Measurements from ENCODE around the gene ARHGAP1.

Gene ARHGAP1

DNA sequence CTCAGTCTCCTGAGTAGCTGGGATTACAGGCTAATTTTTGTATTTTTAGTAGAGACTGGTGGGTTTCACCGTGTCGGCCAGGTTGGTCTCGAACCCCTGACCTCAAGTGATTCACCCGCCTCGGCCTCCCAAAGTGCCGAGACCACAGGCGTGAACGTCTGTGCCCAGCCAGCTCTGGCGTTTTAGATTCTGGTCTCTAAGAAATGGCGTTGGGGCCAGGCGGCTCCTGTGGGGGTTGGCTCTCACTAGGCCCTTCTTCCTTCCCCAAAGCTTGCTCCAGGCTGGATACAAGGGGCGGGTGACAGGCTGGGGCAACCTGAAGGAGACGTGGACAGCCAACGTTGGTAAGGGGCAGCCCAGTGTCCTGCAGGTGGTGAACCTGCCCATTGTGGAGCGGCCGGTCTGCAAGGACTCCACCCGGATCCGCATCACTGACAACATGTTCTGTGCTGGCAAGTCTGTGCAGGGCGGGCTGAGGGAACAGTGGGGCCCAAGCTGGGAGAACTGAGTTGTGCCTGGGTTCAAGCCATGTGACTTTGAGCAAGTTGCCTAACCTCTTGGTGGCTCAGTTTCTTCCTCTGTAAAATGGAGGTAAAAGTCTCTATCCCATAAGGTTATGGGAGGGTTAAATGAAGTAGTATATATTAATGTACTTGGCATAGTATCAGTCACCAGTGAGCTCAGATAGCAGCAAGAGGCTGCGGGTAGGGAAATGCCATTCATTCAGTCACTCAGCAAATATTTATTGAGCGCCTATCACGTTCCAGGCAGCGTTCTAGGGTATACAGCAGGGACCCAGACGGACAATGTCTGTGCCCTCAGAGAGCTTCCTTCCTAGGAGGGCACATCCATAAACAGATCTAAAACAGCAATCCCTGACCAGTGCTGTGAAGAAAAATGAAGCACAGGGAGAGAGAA is 28.9 kb upstream of the ARHGAP1 start:
- no peak overlapping the region for H3K4me3 Mint-ChIP-seq
- H3K27ac Mint-ChIP-seq, result no peak overlapping the region
- H3K9me3 Mint-ChIP-seq, result no peaks in the 10 kb centered on the region
- no peaks in the 10 kb centered on the region for H3K27me3 Mint-ChIP-seq
- DNase-seq, result no peak
- H3K36me3 Mint-ChIP-seq, result no peaks in the 10 kb centered on the region
- no peaks in the 10 kb centered on the region for H3K4me1 Mint-ChIP-seq
- ATAC-seq (replicated peaks), result no peak

DNA sequence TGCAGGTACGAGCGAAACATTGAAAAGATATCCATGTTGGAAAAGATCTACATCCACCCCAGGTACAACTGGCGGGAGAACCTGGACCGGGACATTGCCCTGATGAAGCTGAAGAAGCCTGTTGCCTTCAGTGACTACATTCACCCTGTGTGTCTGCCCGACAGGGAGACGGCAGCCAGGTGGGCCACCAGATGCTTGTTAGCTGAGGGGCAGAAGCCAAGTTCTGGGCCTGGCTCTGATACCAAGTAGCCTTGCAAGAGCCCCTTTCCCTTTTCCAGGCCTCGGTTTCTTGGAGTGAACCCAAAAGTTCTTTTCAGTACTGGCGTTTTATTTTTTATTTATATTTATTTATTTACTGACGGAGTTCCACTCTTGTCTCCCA is 28.2 kb upstream of the ARHGAP1 start:
- Mint-ChIP-seq H3K9me3 (no peaks in the 10 kb centered on the region), H3K36me3 (no peaks in the 10 kb centered on the region), H3K4me3 (no peak overlapping the region), H3K4me1 (no peaks in the 10 kb centered on the region), H3K27me3 (no peaks in the 10 kb centered on the region), H3K27ac (no peak overlapping the region)
- DNase-seq (no peak), ATAC-seq (replicated peaks) (no peak)

DNA sequence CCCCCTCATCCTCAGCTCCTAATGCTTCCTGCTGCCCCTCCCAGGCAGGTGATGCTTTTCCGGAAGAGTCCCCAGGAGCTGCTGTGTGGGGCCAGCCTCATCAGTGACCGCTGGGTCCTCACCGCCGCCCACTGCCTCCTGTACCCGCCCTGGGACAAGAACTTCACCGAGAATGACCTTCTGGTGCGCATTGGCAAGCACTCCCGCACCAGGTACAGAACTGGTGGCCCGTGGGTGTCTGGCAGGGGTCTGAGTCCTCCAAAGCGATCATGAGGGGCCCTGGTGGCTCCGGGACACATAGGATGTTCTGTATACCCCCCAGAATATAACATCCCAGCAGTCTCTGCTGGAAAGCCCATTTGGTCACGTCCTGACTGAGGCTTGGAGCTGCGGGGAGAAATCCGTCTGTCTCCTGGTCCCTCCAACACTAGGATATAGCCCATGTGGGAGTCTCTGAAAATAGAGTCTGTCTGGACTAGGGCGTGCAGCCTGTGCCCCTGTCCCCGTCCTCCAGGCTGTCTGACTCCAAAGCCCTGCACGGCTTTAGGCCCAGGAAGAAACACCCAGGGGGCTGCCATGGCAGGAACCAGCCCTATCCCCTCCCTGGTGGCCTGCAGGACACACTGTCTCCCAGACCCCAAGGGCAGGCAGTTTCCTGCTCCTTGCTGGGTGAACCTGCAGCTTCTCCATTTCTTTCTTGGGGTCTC is 27.7 kb upstream of the ARHGAP1 start:
- H3K27ac Mint-ChIP-seq, result no peak overlapping the region
- ATAC-seq (replicated peaks) (no peak), DNase-seq (no peak)
- no peaks in the 10 kb centered on the region for H3K36me3 Mint-ChIP-seq
- no peaks in the 10 kb centered on the region for H3K27me3 Mint-ChIP-seq
- no peaks in the 10 kb centered on the region for H3K9me3 Mint-ChIP-seq
- H3K4me1 Mint-ChIP-seq, result no peaks in the 10 kb centered on the region
- H3K4me3 Mint-ChIP-seq, result no peak overlapping the region

DNA sequence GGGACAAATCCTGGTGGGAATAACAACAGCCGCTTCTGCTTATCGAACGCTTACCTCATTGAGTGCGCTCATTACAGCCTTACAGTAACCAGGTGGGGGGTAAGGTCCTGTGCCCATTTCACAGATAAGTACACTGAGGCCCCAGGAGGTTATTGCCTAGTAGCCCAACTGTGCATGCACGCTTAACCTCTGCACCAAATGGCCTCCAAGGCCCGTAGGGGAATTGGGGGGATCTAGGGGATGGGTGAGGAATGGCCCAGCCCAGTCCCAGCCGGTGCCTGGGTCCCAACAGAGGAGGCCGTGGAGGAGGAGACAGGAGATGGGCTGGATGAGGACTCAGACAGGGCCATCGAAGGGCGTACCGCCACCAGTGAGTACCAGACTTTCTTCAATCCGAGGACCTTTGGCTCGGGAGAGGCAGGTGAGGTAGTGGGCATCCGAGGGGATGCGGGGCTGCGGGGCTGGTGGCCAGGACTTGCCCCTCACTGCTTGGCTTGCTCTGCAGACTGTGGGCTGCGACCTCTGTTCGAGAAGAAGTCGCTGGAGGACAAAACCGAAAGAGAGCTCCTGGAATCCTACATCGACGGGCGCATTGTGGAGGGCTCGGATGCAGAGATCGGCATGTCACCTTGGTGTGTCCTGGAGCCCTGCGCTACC is 25.9 kb upstream of the ARHGAP1 start:
- Mint-ChIP-seq H3K9me3 (no peaks in the 10 kb centered on the region), H3K4me3 (no peak overlapping the region), H3K27ac (no peak overlapping the region), H3K36me3 (no peaks in the 10 kb centered on the region), H3K4me1 (no peaks in the 10 kb centered on the region), H3K27me3 (no peaks in the 10 kb centered on the region)
- DNase-seq (no peak), ATAC-seq (replicated peaks) (no peak)

DNA sequence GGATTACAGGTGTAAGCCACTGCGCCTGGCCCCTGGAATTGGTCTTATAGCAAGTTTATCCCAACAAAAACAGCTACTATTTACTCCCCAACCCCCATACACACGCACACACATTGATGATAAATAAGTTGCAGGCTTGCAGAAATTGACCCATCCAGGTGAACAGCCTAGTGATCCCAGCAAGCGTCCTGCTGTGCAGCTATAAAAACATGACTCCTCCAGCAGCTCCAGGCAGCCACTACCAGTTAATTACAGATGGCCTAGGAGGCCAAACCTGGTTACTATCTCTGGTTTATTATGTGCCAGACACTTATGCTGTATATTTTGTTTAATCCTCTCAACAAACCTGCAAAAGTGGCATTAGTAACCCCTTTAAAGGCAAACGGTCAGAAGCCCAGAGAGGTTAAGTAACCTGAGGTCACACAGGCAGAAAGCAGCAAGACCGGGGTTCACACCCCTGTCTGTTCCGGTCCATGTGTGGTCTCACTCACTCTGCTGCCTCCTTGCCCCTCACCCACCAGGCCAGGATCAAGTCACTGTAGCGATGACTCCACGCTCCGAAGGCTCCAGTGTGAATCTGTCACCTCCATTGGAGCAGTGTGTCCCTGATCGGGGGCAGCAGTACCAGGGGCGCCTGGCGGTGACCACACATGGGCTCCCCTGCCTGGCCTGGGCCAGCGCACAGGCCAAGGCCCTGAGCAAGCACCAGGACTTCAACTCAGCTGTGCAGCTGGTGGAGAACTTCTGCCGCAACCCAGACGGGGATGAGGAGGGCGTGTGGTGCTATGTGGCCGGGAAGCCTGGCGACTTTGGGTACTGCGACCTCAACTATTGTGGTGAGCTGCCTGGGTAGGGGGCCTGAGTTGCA is 25.2 kb upstream of the ARHGAP1 start:
- ATAC-seq (replicated peaks) (no peak), DNase-seq (no peak)
- H3K27me3 Mint-ChIP-seq, result no peaks in the 10 kb centered on the region
- H3K36me3 Mint-ChIP-seq, result no peaks in the 10 kb centered on the region
- H3K27ac Mint-ChIP-seq, result no peak overlapping the region
- no peaks in the 10 kb centered on the region for H3K4me1 Mint-ChIP-seq
- no peak overlapping the region for H3K4me3 Mint-ChIP-seq
- H3K9me3 Mint-ChIP-seq, result no peaks in the 10 kb centered on the region

DNA sequence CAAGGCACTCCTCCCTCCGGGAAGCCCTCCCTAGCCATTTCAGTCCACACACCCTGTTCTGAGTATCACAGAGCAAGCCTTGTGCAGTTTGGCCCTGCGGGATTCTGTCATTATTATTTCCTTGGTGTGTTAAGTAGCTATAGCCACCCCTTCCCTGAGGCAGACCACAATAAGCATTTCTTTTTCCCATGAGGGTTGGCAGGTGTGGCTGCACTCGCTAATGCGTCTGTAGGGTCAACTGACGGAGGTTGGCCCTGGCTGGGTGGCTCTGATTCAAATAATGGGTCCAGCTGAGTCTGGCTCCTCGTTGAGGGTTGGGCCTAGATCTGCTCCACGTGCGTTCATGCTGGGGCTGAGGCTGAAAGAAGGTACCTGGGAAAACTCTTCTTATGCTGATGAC is 23.7 kb upstream of the ARHGAP1 start:
- Mint-ChIP-seq H3K27me3 (no peaks in the 10 kb centered on the region), H3K4me1 (no peaks in the 10 kb centered on the region), H3K36me3 (no peaks in the 10 kb centered on the region), H3K9me3 (no peaks in the 10 kb centered on the region), H3K4me3 (no peak overlapping the region), H3K27ac (no peak overlapping the region)
- peak in 1 of 2 donors; percentile 50 for ATAC-seq (replicated peaks)
- no peak for DNase-seq

DNA sequence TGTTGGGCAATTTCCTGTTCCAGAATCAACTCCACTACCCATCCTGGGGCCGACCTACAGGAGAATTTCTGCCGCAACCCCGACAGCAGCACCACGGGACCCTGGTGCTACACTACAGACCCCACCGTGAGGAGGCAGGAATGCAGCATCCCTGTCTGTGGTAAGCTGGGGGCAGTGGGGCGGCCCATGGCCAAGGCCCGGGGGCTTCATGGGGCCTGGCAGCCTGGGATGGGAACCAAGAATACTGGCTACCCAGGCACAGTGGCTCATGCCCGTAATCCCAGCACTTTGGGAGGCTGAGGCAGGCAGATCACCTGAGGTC is 22.9 kb upstream of the ARHGAP1 start:
- Mint-ChIP-seq H3K27me3 (no peaks in the 10 kb centered on the region), H3K4me3 (no peak overlapping the region), H3K36me3 (no peaks in the 10 kb centered on the region), H3K9me3 (no peaks in the 10 kb centered on the region), H3K27ac (no peak overlapping the region), H3K4me1 (no peaks in the 10 kb centered on the region)
- no peak for DNase-seq
- no peak for ATAC-seq (replicated peaks)

DNA sequence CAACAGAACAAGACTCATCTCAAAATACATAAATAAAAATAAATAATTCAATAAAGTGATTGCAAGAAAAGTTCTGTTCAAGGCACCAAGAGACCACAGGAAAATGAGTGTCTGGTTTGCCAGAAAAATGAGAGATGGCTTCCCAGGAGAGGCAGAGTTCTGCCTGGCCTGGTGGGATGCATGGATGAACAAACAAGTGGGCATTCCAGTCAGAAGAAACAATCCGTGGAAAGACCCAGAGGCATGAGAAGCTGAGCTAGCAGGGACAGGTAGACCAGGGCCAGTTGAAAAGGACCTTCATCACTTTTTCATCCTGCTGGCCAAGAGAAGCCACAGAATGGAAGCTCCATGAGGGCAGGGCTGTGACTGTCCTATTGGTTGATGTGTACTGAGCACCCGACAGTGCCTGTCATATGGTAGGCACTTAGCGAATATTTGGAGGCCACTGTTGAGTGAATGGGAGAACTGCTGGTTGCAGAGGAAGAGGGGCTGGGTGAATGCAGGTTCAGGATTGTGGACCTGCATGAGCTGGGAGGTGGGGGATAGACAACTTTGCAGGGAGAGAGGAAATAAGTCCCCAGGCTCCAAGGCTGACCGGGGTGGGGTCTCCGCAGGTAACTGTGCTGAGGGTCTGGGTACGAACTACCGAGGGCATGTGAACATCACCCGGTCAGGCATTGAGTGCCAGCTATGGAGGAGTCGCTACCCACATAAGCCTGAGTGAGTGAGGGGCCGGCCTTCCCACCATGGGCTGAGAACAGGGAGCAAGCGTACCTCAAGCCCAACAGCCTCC is 22.3 kb upstream of the ARHGAP1 start:
- H3K27ac Mint-ChIP-seq, result no peak overlapping the region
- no peaks in the 10 kb centered on the region for H3K9me3 Mint-ChIP-seq
- no peak for ATAC-seq (replicated peaks)
- no peak for DNase-seq
- no peak overlapping the region for H3K4me3 Mint-ChIP-seq
- no peaks in the 10 kb centered on the region for H3K4me1 Mint-ChIP-seq
- no peaks in the 10 kb centered on the region for H3K36me3 Mint-ChIP-seq
- H3K27me3 Mint-ChIP-seq, result no peaks in the 10 kb centered on the region

DNA sequence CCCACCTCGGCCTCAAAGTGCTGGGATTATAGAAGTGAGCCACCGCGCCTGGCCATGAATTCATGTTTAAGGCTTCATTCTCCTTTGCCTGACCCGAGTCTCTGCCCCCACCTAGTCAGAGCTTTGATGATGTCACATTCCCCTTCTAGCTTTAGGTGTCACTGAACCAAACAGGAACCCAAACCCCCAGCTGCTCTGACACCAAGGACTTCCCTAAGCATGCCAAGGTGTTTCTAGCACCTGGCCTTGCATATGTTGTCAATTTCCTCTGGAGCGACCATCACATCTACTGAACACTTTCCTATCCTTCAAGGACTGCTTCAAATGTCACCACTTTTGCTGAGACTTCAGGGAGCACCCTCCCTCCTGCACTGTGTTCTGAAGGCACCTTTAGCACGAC is 20.9 kb upstream of the ARHGAP1 start:
- Mint-ChIP-seq H3K27me3 (no peaks in the 10 kb centered on the region), H3K36me3 (no peaks in the 10 kb centered on the region), H3K27ac (no peak overlapping the region), H3K9me3 (no peaks in the 10 kb centered on the region), H3K4me1 (no peaks in the 10 kb centered on the region), H3K4me3 (no peak overlapping the region)
- ATAC-seq (replicated peaks) (no peak), DNase-seq (no peak)

DNA sequence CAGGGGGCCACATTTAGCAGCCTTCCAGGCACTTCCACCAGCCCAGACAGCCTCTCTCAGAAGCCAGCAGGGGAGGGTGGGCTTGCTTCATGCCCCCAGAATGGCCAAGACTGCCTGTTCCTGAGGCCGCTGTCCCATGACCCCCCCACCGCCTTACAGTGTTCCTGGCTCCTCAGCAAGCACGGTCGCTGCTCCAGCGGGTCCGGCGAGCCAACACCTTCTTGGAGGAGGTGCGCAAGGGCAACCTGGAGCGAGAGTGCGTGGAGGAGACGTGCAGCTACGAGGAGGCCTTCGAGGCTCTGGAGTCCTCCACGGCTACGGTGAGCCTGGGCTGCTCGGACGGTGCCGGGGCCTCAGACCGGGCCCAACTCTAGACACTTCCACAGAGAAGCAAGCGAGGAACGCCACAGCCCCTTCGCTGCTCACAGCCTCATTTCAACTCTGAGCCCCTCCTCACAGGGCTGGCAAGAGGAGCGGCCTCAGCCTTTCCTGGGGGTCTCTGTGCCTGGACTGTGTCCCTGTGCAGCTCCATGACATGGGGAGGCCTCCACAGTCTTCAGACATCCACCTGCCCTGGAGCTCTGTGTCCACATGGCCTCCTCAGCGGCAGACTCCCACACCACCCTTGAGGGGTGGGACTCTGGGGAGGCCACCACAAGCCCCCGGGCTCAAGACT is 19.3 kb upstream of the ARHGAP1 start:
- no peaks in the 10 kb centered on the region for H3K36me3 Mint-ChIP-seq
- DNase-seq (no peak), ATAC-seq (replicated peaks) (peak in 1 of 2 donors; percentile 16)
- no peak overlapping the region for H3K4me3 Mint-ChIP-seq
- no peaks in the 10 kb centered on the region for H3K27me3 Mint-ChIP-seq
- no peak overlapping the region for H3K27ac Mint-ChIP-seq
- no peaks in the 10 kb centered on the region for H3K4me1 Mint-ChIP-seq
- H3K9me3 Mint-ChIP-seq, result no peaks in the 10 kb centered on the region

DNA sequence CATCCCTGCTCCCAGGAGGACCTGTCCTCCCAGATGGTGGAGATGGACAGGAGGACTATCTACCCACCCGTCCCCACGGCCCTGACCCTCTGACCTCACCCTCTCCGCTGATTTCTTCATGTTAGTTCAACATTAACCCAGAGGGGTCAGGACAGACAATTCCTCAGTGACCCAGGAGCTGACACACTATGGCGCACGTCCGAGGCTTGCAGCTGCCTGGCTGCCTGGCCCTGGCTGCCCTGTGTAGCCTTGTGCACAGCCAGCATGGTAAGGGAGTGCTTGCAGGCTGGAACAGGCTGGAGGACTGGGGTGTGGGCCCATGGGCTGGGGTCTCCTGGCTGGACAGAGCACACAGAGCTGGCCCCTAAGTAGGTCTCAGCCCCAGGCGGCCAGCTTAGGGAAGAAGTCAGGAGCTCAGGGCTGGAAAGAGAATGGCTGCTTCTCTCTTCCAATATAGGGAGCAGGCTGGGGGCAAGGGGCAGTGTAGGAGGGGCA is 18.7 kb upstream of the ARHGAP1 start, which contains the start of gene F2:
F2 (plus strand) TSS at position 166 of the 495 bp plus-strand sequence; CDS start at position 189, 23 bp downstream.
- H3K4me1 Mint-ChIP-seq, result no peaks in the 10 kb centered on the region

DNA sequence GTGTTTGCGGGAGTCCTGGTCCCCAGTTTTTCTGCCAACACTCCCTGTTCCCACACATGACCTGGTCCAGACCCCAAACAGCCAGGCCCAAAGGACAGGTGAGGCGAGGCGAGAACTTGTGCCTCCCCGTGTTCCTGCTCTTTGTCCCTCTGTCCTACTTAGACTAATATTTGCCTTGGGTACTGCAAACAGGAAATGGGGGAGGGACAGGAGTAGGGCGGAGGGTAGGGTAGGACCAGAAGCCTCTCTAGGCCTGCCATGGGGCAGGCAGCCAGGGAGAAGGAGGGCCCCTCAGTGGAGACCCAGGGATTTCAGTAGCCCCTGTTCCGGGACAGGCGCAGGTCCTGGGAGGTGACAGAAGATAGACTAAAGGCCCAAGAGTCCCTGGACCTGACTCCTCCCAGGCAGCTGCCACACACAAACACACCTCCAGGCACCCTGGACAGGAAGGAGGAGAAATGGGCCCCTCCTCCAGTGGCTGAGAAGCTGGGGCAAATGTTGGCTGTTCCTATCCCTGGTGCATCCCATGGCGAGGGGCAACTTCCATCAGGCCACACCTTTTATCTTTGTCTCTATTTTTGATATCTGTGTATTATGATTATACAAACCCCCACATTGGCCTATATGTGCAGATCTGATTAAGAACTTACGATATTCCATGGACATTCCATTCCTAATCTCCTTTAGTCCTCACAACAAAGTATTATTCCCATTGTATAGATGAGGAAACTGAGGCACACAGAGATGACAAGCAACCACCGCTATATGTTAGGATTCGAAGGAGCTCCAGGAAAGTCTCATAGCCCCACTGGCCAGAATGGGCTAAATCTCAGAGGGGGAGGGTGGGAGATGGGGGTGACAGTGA is 18.0 kb upstream of the ARHGAP1 start:
- Mint-ChIP-seq H3K4me3 (no peak overlapping the region), H3K27me3 (no peaks in the 10 kb centered on the region), H3K27ac (no peak overlapping the region), H3K9me3 (no peaks in the 10 kb centered on the region), H3K4me1 (no peaks in the 10 kb centered on the region), H3K36me3 (no peaks in the 10 kb centered on the region)
- DNase-seq, result no peak
- no peak for ATAC-seq (replicated peaks)

More for the DNA sequence above, 18.7 kb upstream of the ARHGAP1 start, which contains the start of gene F2:
- DNase-seq (no peak), ATAC-seq (replicated peaks) (no peak)
- H3K27ac Mint-ChIP-seq, result no peak within 1 kb of the TSS
- H3K36me3 Mint-ChIP-seq, result no peaks in the 10 kb centered on the region
- no peaks in the 10 kb centered on the region for H3K27me3 Mint-ChIP-seq
- no peaks in the 10 kb centered on the region for H3K9me3 Mint-ChIP-seq
- H3K4me3 Mint-ChIP-seq, result no peak within 1 kb of the TSS

Measured in stimulated activated naive B cell treated with anti-CD40 and anti-IgM and Interleukin-4, amounts not matched to agents 10 μg/mL and 1 μg/mL and 100 μg/mL, for 72 hours (primary cell).